NT2/D1 (cell line): ENCODE measurements around the gene HS6ST3.

ENCODE experiments used
- SUZ12 ChIP-seq: IDR thresholded peaks from 2 replicates; pipeline ENCODE4 v1.6.1; 2011; ENCODE audit not compliant: insufficient read length, insufficient read depth; ENCODE audit errors: extremely low read depth
- YY1 ChIP-seq: IDR thresholded peaks from 2 replicates; pipeline ENCODE4 v1.6.1; 2011; ENCODE audit not compliant: insufficient read length, insufficient read depth

DNA sequence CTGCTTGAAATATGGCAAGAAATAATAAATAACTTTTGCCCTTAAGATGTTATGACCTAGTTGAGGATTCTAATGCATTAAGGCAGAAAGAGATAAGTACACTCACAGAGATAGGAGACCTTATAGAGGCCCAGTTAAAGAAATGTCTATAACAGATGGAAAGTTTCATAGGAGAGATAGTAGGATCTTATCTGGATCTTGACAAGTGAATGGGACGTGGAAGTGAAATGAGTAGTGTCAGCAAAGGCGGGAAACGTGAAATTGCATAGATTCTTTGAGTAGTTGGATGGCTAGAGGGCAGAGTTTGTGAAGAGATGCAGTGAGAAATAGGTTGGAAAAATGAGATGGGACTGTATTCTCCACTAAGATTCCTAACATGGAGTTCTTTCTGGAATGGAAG, 71.2 kb downstream of the HS6ST3 start:
- no peak for TF ChIP-seq SUZ12
- no peak for TF ChIP-seq YY1
